ENCODE measurements around the gene CCDC43.
A peak's percentile ranks its signal among the peaks of the same experiment; 100 is the strongest.
"Not testable (repeated sequence)": the region's sequence is repeated elsewhere in the genome, so short reads cannot be mapped to it uniquely, and the experiment has no call there.

CCDC43 gene, protein sequence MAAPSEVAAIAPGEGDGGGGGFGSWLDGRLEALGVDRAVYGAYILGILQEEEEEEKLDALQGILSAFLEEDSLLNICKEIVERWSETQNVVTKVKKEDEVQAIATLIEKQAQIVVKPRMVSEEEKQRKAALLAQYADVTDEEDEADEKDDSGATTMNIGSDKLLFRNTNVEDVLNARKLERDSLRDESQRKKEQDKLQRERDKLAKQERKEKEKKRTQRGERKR

GRCh38 chr17:44689477-44690217 is at the start of gene CCDC43:
CCDC43 (minus strand) TSS chr17:44689776; CDS start chr17:44689753, 23 bp downstream.
- Histone ChIP-seq H3K9ac (ENCODE audit: low read depth, low read length) (peak within 1 kb of the TSS; percentile 92), H3K9me3 (ENCODE audit: control insufficient read depth, insufficient read depth, low read length) (no peaks in the 10 kb centered on the region), H3K27ac (ENCODE audit: low read depth, low read length) (peak within 1 kb of the TSS; percentile 85), H3K4me3 (ENCODE audit: low read depth, low read length) (peak within 1 kb of the TSS; percentile 98), H3K4me1 (ENCODE audit: control insufficient read depth, insufficient read depth, low read length) (0 out of 2 replicates have a peak, but pooled peaks cover 2% of the 10 kb centered on the region), H3K36me3 (ENCODE audit: control insufficient read depth, insufficient read depth, low read length) (peaks cover 5% of the 10 kb centered on the region; the same call in 1 of the 2 replicates), H3K27me3 (ENCODE audit: control insufficient read depth, insufficient read depth, low read length) (no peaks in the 10 kb centered on the region)

DNA sequence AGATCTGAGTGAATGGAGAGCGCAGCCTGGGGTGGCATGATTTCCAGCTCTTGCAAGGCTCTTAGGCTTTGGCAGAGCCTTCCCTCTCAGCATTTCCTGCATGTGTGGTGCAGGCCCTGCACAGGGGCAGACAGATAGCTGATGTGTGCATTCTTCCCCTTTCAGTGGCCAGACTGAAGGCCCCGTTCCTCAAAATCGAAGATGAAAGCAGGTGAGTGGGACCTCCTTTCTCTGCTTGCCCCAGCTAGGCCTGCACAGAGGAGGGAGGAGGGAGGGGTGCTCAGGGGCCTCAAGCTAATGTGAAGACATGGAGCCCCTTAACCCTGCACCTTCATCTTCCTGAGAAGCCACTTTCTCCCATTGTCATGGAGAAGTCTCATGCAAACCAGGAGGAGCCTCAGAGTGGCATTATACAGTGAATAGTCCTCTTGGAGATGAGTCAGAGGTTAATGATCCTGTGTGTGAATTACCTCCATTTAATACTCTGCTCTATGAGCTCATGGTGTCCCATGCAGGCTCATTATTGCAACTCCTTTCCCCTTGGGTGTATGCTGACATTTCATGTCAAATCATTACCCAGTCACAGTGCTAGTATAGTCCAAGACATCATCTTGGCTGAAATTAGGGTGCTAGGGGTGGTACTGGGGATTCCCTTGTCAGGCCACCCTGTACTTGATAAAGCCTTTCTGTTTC is 48.8 kb upstream of the CCDC43 start:
- Histone ChIP-seq H3K27me3 (ENCODE audit: control insufficient read depth, insufficient read depth, low read length) (no peaks in the 10 kb centered on the region), H3K27ac (ENCODE audit: low read depth, low read length) (peak overlapping the region; percentile 65), H3K4me3 (ENCODE audit: low read depth, low read length) (no peak overlapping the region), H3K9me3 (ENCODE audit: control insufficient read depth, insufficient read depth, low read length) (no peaks in the 10 kb centered on the region), H3K9ac (ENCODE audit: low read depth, low read length) (no peak overlapping the region), H3K4me1 (ENCODE audit: control insufficient read depth, insufficient read depth, low read length) (peaks cover 8% of the 10 kb centered on the region; the same call in 1 of the 2 replicates), H3K36me3 (ENCODE audit: control insufficient read depth, insufficient read depth, low read length) (peaks cover 56% of the 10 kb centered on the region)

- no peaks in the 10 kb centered on the region for H3K27me3 ChIP-seq (ENCODE audit: control insufficient read depth, insufficient read depth, low read length)
- no peak overlapping the region for H3K27ac ChIP-seq (ENCODE audit: low read depth, low read length)
- H3K4me3 ChIP-seq (ENCODE audit: low read depth, low read length), result no peak overlapping the region
- H3K4me1 ChIP-seq (ENCODE audit: control insufficient read depth, insufficient read depth, low read length), result peaks cover 8% of the 10 kb centered on the region; the same call in 1 of the 2 replicates
- H3K9ac ChIP-seq (ENCODE audit: low read depth, low read length), result no peak overlapping the region
- peaks cover 60% of the 10 kb centered on the region for H3K36me3 ChIP-seq (ENCODE audit: control insufficient read depth, insufficient read depth, low read length)
- no peaks in the 10 kb centered on the region for H3K9me3 ChIP-seq (ENCODE audit: control insufficient read depth, insufficient read depth, low read length)
Measured at GRCh38 chr17:44736551-44737240, 47.1 kb upstream of the CCDC43 start.

DNA sequence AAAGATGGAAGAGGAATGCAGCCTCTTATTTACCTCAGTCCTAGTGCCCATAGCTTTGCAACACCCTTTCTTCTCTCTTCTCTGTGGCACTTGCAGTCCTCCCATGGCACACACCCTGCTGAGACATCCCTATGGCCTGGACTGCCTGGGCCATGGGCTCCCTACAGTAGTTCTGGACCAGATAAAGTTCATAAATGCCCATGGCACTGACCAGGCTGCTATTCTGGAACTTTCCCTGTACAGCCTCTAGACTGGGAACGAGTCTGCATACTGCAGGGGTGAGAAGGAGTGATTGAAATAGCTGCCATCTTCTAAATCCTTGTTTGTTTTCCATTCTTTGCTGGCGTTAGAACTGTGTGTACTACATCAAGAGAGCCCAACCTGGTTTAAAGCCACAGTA is 44.7 kb upstream of the CCDC43 start:
- no peaks in the 10 kb centered on the region for H3K27me3 ChIP-seq (ENCODE audit: control insufficient read depth, insufficient read depth, low read length)
- no peak overlapping the region for H3K4me3 ChIP-seq (ENCODE audit: low read depth, low read length)
- no peak overlapping the region for H3K27ac ChIP-seq (ENCODE audit: low read depth, low read length)
- peaks cover 67% of the 10 kb centered on the region for H3K36me3 ChIP-seq (ENCODE audit: control insufficient read depth, insufficient read depth, low read length)
- H3K9ac ChIP-seq (ENCODE audit: low read depth, low read length), result no peak overlapping the region
- H3K4me1 ChIP-seq (ENCODE audit: control insufficient read depth, insufficient read depth, low read length), result peaks cover 8% of the 10 kb centered on the region; the same call in 1 of the 2 replicates
- H3K9me3 ChIP-seq (ENCODE audit: control insufficient read depth, insufficient read depth, low read length), result no peaks in the 10 kb centered on the region

GRCh38 chr17:44733753-44734152 is 44.2 kb upstream of the CCDC43 start:
- no peaks in the 10 kb centered on the region for H3K27me3 ChIP-seq (ENCODE audit: control insufficient read depth, insufficient read depth, low read length)
- H3K9ac ChIP-seq (ENCODE audit: low read depth, low read length), result no peak overlapping the region
- peaks cover 63% of the 10 kb centered on the region for H3K36me3 ChIP-seq (ENCODE audit: control insufficient read depth, insufficient read depth, low read length)
- no peak overlapping the region for H3K4me3 ChIP-seq (ENCODE audit: low read depth, low read length)
- peaks cover 8% of the 10 kb centered on the region; the same call in 1 of the 2 replicates for H3K4me1 ChIP-seq (ENCODE audit: control insufficient read depth, insufficient read depth, low read length)
- no peaks in the 10 kb centered on the region for H3K9me3 ChIP-seq (ENCODE audit: control insufficient read depth, insufficient read depth, low read length)
- peak overlapping the region; percentile 22 for H3K27ac ChIP-seq (ENCODE audit: low read depth, low read length)

DNA sequence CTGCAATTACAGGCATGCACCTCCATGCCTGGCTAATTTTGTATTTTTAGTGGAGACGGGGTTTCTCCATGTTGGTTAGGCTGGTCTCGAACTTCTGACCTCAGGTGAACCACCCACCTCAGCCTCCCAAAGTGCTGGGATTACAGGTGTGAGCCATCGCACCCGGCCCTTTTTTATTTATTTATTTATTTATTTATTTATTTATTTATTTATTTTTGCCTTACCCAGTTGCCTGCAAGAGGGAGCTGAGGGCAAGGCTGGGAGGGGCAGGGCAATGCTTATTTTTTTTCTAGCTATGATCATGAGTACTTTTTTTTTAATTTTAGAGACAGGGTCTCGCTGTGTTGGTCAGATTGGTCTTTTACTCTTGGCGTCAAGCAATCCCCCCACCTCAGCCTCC is 36.5 kb upstream of the CCDC43 start:
- not testable (repeated sequence) for H3K27ac ChIP-seq (ENCODE audit: low read depth, low read length); H3K9ac ChIP-seq (ENCODE audit: low read depth, low read length); H3K4me1 ChIP-seq (ENCODE audit: control insufficient read depth, insufficient read depth, low read length); H3K27me3 ChIP-seq (ENCODE audit: control insufficient read depth, insufficient read depth, low read length); H3K4me3 ChIP-seq (ENCODE audit: low read depth, low read length); H3K9me3 ChIP-seq (ENCODE audit: control insufficient read depth, insufficient read depth, low read length)
- peaks cover 73% of the 10 kb centered on the region for H3K36me3 ChIP-seq (ENCODE audit: control insufficient read depth, insufficient read depth, low read length)

- Histone ChIP-seq H3K27ac (ENCODE audit: low read depth, low read length) (no peak overlapping the region), H3K4me1 (ENCODE audit: control insufficient read depth, insufficient read depth, low read length) (no peaks in the 10 kb centered on the region), H3K9me3 (ENCODE audit: control insufficient read depth, insufficient read depth, low read length) (no peaks in the 10 kb centered on the region), H3K36me3 (ENCODE audit: control insufficient read depth, insufficient read depth, low read length) (peaks cover 61% of the 10 kb centered on the region), H3K4me3 (ENCODE audit: low read depth, low read length) (no peak overlapping the region), H3K9ac (ENCODE audit: low read depth, low read length) (no peak overlapping the region), H3K27me3 (ENCODE audit: control insufficient read depth, insufficient read depth, low read length) (no peaks in the 10 kb centered on the region)
Measured at GRCh38 chr17:44722254-44722653, 32.7 kb upstream of the CCDC43 start.

- Histone ChIP-seq H3K4me3 (ENCODE audit: low read depth, low read length) (no peak overlapping the region), H3K36me3 (ENCODE audit: control insufficient read depth, insufficient read depth, low read length) (peaks cover 53% of the 10 kb centered on the region), H3K9ac (ENCODE audit: low read depth, low read length) (no peak overlapping the region), H3K4me1 (ENCODE audit: control insufficient read depth, insufficient read depth, low read length) (no peaks in the 10 kb centered on the region), H3K9me3 (ENCODE audit: control insufficient read depth, insufficient read depth, low read length) (no peaks in the 10 kb centered on the region), H3K27me3 (ENCODE audit: control insufficient read depth, insufficient read depth, low read length) (no peaks in the 10 kb centered on the region), H3K27ac (ENCODE audit: low read depth, low read length) (no peak overlapping the region)
Measured at GRCh38 chr17:44719444-44719843, 29.9 kb upstream of the CCDC43 start.

- Histone ChIP-seq H3K36me3 (ENCODE audit: control insufficient read depth, insufficient read depth, low read length) (peaks cover 2% of the 10 kb centered on the region; the same call in 1 of the 2 replicates), H3K9ac (ENCODE audit: low read depth, low read length) (peak within 1 kb of the TSS; percentile 81), H3K4me1 (ENCODE audit: control insufficient read depth, insufficient read depth, low read length) (peaks cover 7% of the 10 kb centered on the region; the same call in 1 of the 2 replicates), H3K4me3 (ENCODE audit: low read depth, low read length) (peak within 1 kb of the TSS; percentile 88), H3K27ac (ENCODE audit: low read depth, low read length) (peak within 1 kb of the TSS; percentile 87), H3K27me3 (ENCODE audit: control insufficient read depth, insufficient read depth, low read length) (no peaks in the 10 kb centered on the region), H3K9me3 (ENCODE audit: control insufficient read depth, insufficient read depth, low read length) (no peaks in the 10 kb centered on the region)
Measured at GRCh38 chr17:44708401-44709263, 19.1 kb upstream of the CCDC43 start, which contains the start of gene DBF4B. DBF4B (plus strand) TSS chr17:44708665; CDS start chr17:44708821, 156 bp downstream.
